ENCODE measurements around the gene HLA-DMA. TPM values are rescaled to one million over a fixed set of nuclear protein-coding genes. Genes with fewer than 3 reads are reported as not detected.

The HLA-DMA gene
- total and polyA plus RNA-seq, 2 of the 13 experiments (the other 11 are each of a cell fraction or from before 2014, with no cell fraction given), result 0.70 to 0.71 TPM

GRCh38 chr6:32968093-32968866 is 15.4 kb upstream of the HLA-DMA start, which contains the start of gene BRD2 (continued):
- TF ChIP-seq ZIK1 (CRISPR knock-in tag; IDR thresholded peaks at IDR 0.05; ENCODE audit: borderline replicate concordance, low read depth) (no peak; the same call in 1 of the 2 replicates), PAF1 (CRISPR knock-in tag; IDR thresholded peaks at IDR 0.05) (no peak), TSC22D2 (CRISPR knock-in tag; IDR thresholded peaks at IDR 0.05; ENCODE audit: borderline replicate concordance) (peak; percentile 96), FOXC1 (CRISPR knock-in tag; IDR thresholded peaks at IDR 0.05; ENCODE audit: borderline replicate concordance) (peak; percentile 91), RELA (CRISPR knock-in tag; IDR thresholded peaks at IDR 0.05) (peak; percentile 39; the same call in 1 of the 2 replicates), JARID2 (CRISPR knock-in tag; IDR thresholded peaks at IDR 0.05; ENCODE audit: insufficient replicate concordance) (peak; percentile 48), RFXAP (CRISPR knock-in tag; IDR thresholded peaks at IDR 0.05; ENCODE audit: borderline replicate concordance) (peak; percentile 88; the same call in 1 of the 2 replicates), KAT7 (CRISPR knock-in tag; IDR thresholded peaks at IDR 0.05; ENCODE audit: borderline replicate concordance) (0 out of 2 replicates have a peak, but pooled peaks have one; percentile 28), AKAP8 (CRISPR knock-in tag; IDR thresholded peaks at IDR 0.05) (peak; percentile 95), ZNF292 (CRISPR knock-in tag; IDR thresholded peaks at IDR 0.05; ENCODE audit: borderline replicate concordance, low read depth) (no peak), FOXJ3 (CRISPR knock-in tag; IDR thresholded peaks at IDR 0.05; ENCODE audit: borderline replicate concordance) (no peak), ARID5B (CRISPR knock-in tag; IDR thresholded peaks at IDR 0.05) (peak; percentile 67; the same call in 1 of the 2 replicates), NFATC3 (CRISPR knock-in tag; IDR thresholded peaks at IDR 0.05) (no peak; the same call in 1 of the 2 replicates), ZFP1 (CRISPR knock-in tag; IDR thresholded peaks at IDR 0.05) (no peak), NR1H2 (CRISPR knock-in tag; IDR thresholded peaks at IDR 0.05; ENCODE audit: borderline replicate concordance, low read depth) (peak; percentile 76; the same call in 1 of the 2 replicates), ZNF451 (CRISPR knock-in tag; IDR thresholded peaks at IDR 0.05) (peak; percentile 90), SCMH1 (CRISPR knock-in tag; IDR thresholded peaks at IDR 0.05; ENCODE audit: borderline replicate concordance) (no peak), FOXO1 (CRISPR knock-in tag; IDR thresholded peaks at IDR 0.05) (peak; percentile 74), ZNF569 (CRISPR knock-in tag; IDR thresholded peaks at IDR 0.05; ENCODE audit: borderline replicate concordance) (peak; percentile 75; the same call in 1 of the 2 replicates), POLR2AphosphoS5 (IDR thresholded peaks at IDR 0.05; ENCODE audit: low read depth, low read length) (peak; percentile 78), MLX (CRISPR knock-in tag; IDR thresholded peaks at IDR 0.05) (no peak), PTBP1 (IDR thresholded peaks at IDR 0.05; ENCODE audit: low read depth, low read length, poor library complexity, severe bottlenecking) (no peak), SRY (CRISPR knock-in tag; IDR thresholded peaks at IDR 0.05) (peak; percentile 88; the same call in 1 of the 2 replicates), MIER2 (CRISPR knock-in tag; IDR thresholded peaks at IDR 0.05) (no peak), MZF1 (CRISPR knock-in tag; IDR thresholded peaks at IDR 0.05; ENCODE audit: borderline replicate concordance) (0 out of 2 replicates have a peak, but pooled peaks have one; percentile 16), MTA1 (CRISPR knock-in tag; IDR thresholded peaks at IDR 0.05; ENCODE audit: borderline replicate concordance) (peak; percentile 93; the same call in 1 of the 2 replicates), AGO2 (optimal IDR thresholded peaks at IDR 0.05; ENCODE audit: low read depth, low read length) (peak; percentile 94)
